ENCODE data around the gene MLLT1. TPM values are rescaled to one million over a fixed set of nuclear protein-coding genes. Genes with fewer than 3 reads are reported as not detected.
A peak's percentile ranks its signal among the peaks of the same experiment; 100 is the strongest.

MLLT1 gene
- total RNA-seq, 1 donor from 2014 or later = 106 TPM

DNA sequence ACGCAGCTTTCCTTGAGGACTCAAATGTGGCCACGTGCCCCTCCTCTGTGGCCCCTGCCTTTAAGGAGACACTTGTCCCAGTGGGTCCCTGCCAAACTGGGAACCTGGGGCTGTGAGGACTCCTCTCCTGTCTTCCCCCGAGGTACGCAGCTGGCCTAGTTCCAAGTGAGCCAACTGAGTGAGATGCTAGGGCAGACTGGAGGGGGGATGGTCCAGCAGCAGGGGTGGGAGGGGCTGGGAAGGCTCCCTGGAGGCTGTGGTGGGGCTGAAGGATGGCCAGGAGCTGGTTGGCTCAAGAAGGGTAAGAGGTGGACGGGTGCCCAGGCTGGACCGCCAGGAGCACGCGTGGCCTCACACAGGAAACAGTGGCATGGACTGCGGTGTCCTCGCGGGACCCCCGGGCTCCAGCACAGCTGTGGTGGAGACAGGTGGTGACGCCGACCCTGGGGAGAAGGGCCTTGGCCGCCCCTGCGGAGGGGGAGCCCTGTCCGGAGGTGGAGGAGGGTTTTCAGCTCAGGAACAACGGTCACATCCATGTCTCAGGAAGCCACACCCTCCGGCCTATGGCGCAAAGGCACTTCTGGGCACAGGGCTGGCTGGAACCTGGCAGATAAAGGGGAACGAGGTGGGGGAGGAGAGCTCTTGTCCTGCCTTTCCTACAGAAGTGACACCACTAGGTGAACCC is 45.8 kb downstream of the MLLT1 start:
- Mint-ChIP-seq H3K9me3 (ENCODE audit: low read depth) (no peaks in the 10 kb centered on the region), H3K4me3 (ENCODE audit: low read depth) (no peak overlapping the region), H3K4me1 (ENCODE audit: low read depth) (peaks cover 8% of the 10 kb centered on the region), H3K27ac (peak overlapping the region; percentile 73), H3K36me3 (ENCODE audit: insufficient read depth) (peaks cover 4% of the 10 kb centered on the region), H3K27me3 (no peaks in the 10 kb centered on the region)
- no peak for DNase-seq (ENCODE audit: low spot score, unreplicated experiment)
- TF ChIP-seq CTCF (IDR thresholded peaks at IDR 0.05; ENCODE audit: unreplicated experiment) = no peak

GRCh38 chr19:6233056-6233826 is 46.5 kb downstream of the MLLT1 start:
- Mint-ChIP-seq H3K4me1 (ENCODE audit: low read depth) (peaks cover 4% of the 10 kb centered on the region), H3K36me3 (ENCODE audit: insufficient read depth) (peaks cover 4% of the 10 kb centered on the region), H3K4me3 (ENCODE audit: low read depth) (no peak overlapping the region), H3K9me3 (ENCODE audit: low read depth) (no peaks in the 10 kb centered on the region), H3K27ac (no peak overlapping the region), H3K27me3 (no peaks in the 10 kb centered on the region)
- DNase-seq (ENCODE audit: low spot score, unreplicated experiment) = no peak
- TF ChIP-seq CTCF (IDR thresholded peaks at IDR 0.05; ENCODE audit: unreplicated experiment) = no peak

DNA sequence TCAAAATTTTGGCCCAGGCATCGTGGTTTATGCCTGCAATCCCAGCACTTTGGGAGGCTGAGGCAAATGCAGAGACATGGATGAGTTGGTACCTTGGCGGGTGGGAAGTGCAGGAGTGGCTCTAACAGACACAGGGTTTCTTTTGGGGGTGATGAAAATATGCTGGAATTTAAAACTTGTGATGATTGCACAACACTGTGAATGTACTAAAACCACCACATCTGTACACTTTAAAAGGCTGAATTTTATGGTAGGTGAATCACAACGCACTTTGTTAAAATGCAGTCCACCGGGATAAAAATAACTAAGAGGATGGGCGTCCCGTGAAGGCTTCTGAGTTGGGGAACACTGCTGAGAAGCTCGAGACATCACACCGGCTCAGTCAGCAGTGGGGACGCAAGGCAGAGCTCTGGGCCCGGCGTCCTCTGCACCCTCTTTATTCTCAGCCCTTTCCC is 47.1 kb downstream of the MLLT1 start:
- H3K27me3 Mint-ChIP-seq = no peaks in the 10 kb centered on the region
- H3K4me3 Mint-ChIP-seq (ENCODE audit: low read depth) = no peak overlapping the region
- peaks cover 1% of the 10 kb centered on the region for H3K4me1 Mint-ChIP-seq (ENCODE audit: low read depth)
- H3K9me3 Mint-ChIP-seq (ENCODE audit: low read depth) = no peaks in the 10 kb centered on the region
- DNase-seq (ENCODE audit: low spot score, unreplicated experiment) = no peak
- H3K27ac Mint-ChIP-seq = no peak overlapping the region
- TF ChIP-seq CTCF (IDR thresholded peaks at IDR 0.05; ENCODE audit: unreplicated experiment) = no peak
- H3K36me3 Mint-ChIP-seq (ENCODE audit: insufficient read depth) = peaks cover 4% of the 10 kb centered on the region

GRCh38 chr19:6230991-6231448 is 48.8 kb downstream of the MLLT1 start:
- H3K4me1 Mint-ChIP-seq (ENCODE audit: low read depth) = peaks cover 1% of the 10 kb centered on the region
- no peak for DNase-seq (ENCODE audit: low spot score, unreplicated experiment)
- peak overlapping the region; percentile 49 for H3K27ac Mint-ChIP-seq
- peaks cover 6% of the 10 kb centered on the region for H3K36me3 Mint-ChIP-seq (ENCODE audit: insufficient read depth)
- no peaks in the 10 kb centered on the region for H3K9me3 Mint-ChIP-seq (ENCODE audit: low read depth)
- no peak overlapping the region for H3K4me3 Mint-ChIP-seq (ENCODE audit: low read depth)
- TF ChIP-seq CTCF (IDR thresholded peaks at IDR 0.05; ENCODE audit: unreplicated experiment) = no peak
- H3K27me3 Mint-ChIP-seq = no peaks in the 10 kb centered on the region

GRCh38 chr19:6229951-6230712 is 49.6 kb downstream of the MLLT1 start:
- DNase-seq (ENCODE audit: low spot score, unreplicated experiment) = no peak
- Mint-ChIP-seq H3K4me1 (ENCODE audit: low read depth) (peaks cover 1% of the 10 kb centered on the region), H3K27me3 (no peaks in the 10 kb centered on the region), H3K27ac (peak overlapping the region; percentile 75), H3K9me3 (ENCODE audit: low read depth) (no peaks in the 10 kb centered on the region), H3K4me3 (ENCODE audit: low read depth) (no peak overlapping the region), H3K36me3 (ENCODE audit: insufficient read depth) (peaks cover 8% of the 10 kb centered on the region)
- no peak for TF ChIP-seq CTCF (IDR thresholded peaks at IDR 0.05; ENCODE audit: unreplicated experiment)

Data from progenitor cell of endocrine pancreas (in vitro differentiated cells).